Measurements from ENCODE around the gene MAD1L1. TPM values are rescaled to one million over a fixed set of nuclear protein-coding genes. Genes with fewer than 3 reads are reported as not detected.

Gene MAD1L1
- total RNA-seq, 1 donor from 2014 or later: 32.3 TPM

DNA sequence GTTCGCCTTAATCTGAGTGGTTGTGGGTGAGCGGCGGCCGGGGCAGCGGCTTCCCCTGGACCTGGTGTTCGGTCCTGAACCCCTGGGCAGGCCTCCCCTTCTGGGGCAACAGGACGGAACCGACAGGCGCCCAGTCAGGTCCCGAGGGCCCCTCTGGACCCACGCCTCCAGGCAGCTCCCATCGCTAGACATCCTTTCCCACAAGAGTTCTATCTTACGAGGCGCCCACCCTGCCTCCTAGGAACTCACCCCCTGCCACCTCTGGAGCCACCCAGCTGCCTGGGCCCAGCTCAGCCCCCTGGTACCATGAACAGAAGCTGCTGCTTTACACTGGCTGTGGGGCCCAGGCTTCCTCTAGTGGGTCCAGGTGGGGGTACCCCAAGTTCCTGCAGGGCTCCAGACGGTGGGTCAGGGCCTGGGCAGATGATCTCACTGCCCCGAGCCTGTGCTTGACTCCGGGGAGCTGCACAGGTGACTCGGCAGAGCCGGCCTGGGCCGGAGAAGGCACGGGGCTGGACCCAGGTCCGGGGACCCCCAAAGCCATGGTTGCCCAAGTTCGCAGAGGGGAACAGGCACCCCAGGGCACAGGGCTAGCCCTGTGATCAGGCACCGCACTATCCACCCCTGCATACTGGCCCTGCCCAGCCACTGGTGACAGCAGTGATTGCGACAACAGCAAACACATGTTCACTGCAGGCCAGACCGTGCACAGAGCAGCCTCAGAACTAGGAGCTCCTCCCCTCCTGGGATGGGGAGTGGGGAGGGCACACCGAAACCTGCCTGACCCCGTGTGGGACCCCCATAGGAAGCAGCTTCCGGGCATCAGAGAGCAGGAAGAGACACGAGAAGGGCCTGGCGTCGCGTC lies 382.4 kb downstream of the MAD1L1 start:
- Histone ChIP-seq H3K27me3 (ENCODE audit: insufficient read depth, low read length) (no peaks in the 10 kb centered on the region), H3K79me2 (ENCODE audit: insufficient read depth, low read length) (no peaks in the 10 kb centered on the region), H3K4me1 (ENCODE audit: insufficient read depth, low read length) (no peaks in the 10 kb centered on the region), H3K36me3 (ENCODE audit: insufficient read depth, low read length) (no peaks in the 10 kb centered on the region), H3K9me3 (ENCODE audit: insufficient read depth, low read depth, low read length) (no peaks in the 10 kb centered on the region), H3K9ac (ENCODE audit: low read length) (no peak overlapping the region), H3K4me3 (ENCODE audit: insufficient read depth, low read depth, low read length) (no peak overlapping the region), H3K27ac (ENCODE audit: low read depth, low read length) (no peak overlapping the region), H2AFZ (ENCODE audit: low read depth, low read length) (no peak overlapping the region), H3K4me2 (ENCODE audit: low read length) (no peak overlapping the region), H4K20me1 (ENCODE audit: insufficient read depth, low read length) (peaks cover 18% of the 10 kb centered on the region)
- TF ChIP-seq EZH2 (IDR thresholded peaks at IDR 0.05; ENCODE audit: insufficient read depth, low read length) (no peak), CTCF (IDR thresholded peaks at IDR 0.05; ENCODE audit: insufficient read depth, low read depth, low read length) (no peak)
- peaks cover 7% of the 10 kb centered on the region for H3K27me3 Mint-ChIP-seq (ENCODE audit: low read depth, unreplicated experiment)
- H3K4me1 Mint-ChIP-seq (ENCODE audit: low read depth, unreplicated experiment): no peaks in the 10 kb centered on the region
- FAIRE-seq (no peak), DNase-seq (ENCODE audit: low read depth) (no peak)
- H3K27ac Mint-ChIP-seq (ENCODE audit: unreplicated experiment): no peak overlapping the region
- peaks cover 9% of the 10 kb centered on the region for H3K36me3 Mint-ChIP-seq (ENCODE audit: low read depth, unreplicated experiment)
- H3K4me3 Mint-ChIP-seq (ENCODE audit: unreplicated experiment): no peak overlapping the region
- H3K9me3 Mint-ChIP-seq (ENCODE audit: unreplicated experiment): no peaks in the 10 kb centered on the region

DNA sequence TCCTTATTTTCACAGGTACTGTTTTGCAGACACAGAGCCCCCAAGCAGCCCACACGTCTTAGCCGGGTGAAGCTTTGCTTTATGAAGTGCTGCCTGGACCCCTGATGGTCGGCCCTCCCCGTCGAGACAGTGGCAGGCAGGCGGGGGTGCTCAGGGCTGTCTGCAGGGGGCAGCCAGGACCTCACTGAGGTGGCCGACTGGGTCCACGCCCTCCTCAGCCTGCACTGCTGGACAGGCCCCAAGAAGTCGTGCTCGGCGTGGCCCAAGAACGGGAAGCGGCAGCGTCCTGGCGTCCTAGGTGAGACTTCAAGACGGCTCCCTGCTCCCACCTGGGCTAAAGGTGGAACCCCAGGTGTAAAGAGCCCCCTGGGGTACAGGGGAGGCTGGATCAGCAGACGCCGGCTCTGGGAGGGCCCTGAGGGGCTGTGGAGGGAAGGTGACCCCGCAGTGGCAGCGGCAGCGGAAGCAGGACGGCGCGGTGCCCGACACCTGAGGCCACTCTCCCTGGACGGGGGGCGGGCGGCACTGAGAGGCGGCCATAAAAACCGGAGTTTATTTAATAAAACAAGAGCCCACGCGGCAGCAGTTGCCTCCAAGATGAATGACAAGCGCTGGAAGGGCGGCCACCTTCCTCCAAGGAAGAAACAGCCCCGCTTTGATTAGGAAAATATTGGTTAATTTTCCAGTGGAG lies 383.2 kb downstream of the MAD1L1 start:
- no peak overlapping the region for H3K4me3 ChIP-seq (ENCODE audit: insufficient read depth, low read depth, low read length)
- no peaks in the 10 kb centered on the region for H3K27me3 ChIP-seq (ENCODE audit: insufficient read depth, low read length)
- H3K9me3 ChIP-seq (ENCODE audit: insufficient read depth, low read depth, low read length): no peaks in the 10 kb centered on the region
- no peak for TF ChIP-seq CTCF (IDR thresholded peaks at IDR 0.05; ENCODE audit: insufficient read depth, low read depth, low read length)
- no peak for TF ChIP-seq EZH2 (IDR thresholded peaks at IDR 0.05; ENCODE audit: insufficient read depth, low read length)
- Mint-ChIP-seq H3K27me3 (ENCODE audit: low read depth, unreplicated experiment) (peaks cover 9% of the 10 kb centered on the region), H3K4me1 (ENCODE audit: low read depth, unreplicated experiment) (no peaks in the 10 kb centered on the region), H3K4me3 (ENCODE audit: unreplicated experiment) (no peak overlapping the region), H3K9me3 (ENCODE audit: unreplicated experiment) (no peaks in the 10 kb centered on the region), H3K36me3 (ENCODE audit: low read depth, unreplicated experiment) (peaks cover 10% of the 10 kb centered on the region), H3K27ac (ENCODE audit: unreplicated experiment) (no peak overlapping the region)
- H3K79me2 ChIP-seq (ENCODE audit: insufficient read depth, low read length): no peaks in the 10 kb centered on the region
- FAIRE-seq (no peak), DNase-seq (ENCODE audit: low read depth) (no peak)
- H3K9ac ChIP-seq (ENCODE audit: low read length): no peak overlapping the region
- H4K20me1 ChIP-seq (ENCODE audit: insufficient read depth, low read length): peaks cover 18% of the 10 kb centered on the region
- H2AFZ ChIP-seq (ENCODE audit: low read depth, low read length): no peak overlapping the region
- H3K4me2 ChIP-seq (ENCODE audit: low read length): no peak overlapping the region
- no peaks in the 10 kb centered on the region for H3K36me3 ChIP-seq (ENCODE audit: insufficient read depth, low read length)
- H3K27ac ChIP-seq (ENCODE audit: low read depth, low read length): no peak overlapping the region
- no peaks in the 10 kb centered on the region for H3K4me1 ChIP-seq (ENCODE audit: insufficient read depth, low read length)
